Glutamatergic neuron (in vitro differentiated cells): ENCODE results near the gene NDRG3. TPM values are rescaled to one million over a fixed set of nuclear protein-coding genes. Genes with fewer than 3 reads are reported as not detected.

Experiments
- DNase-seq: peaks from one replicate; pipeline ENCODE4 v3.0.0; 2022
- H3K27ac Mint-ChIP-seq: one replicate; pipeline ENCODE4 v1.8.0; 2020; ENCODE audit warnings: mild to moderate bottlenecking, mixed read lengths, inconsistent platforms; ENCODE audit not compliant: unreplicated experiment
- H3K27me3 Mint-ChIP-seq: one replicate; pipeline ENCODE4 v1.8.0; 2020; ENCODE audit warnings: mild to moderate bottlenecking, moderate library complexity, mixed read lengths, inconsistent platforms; ENCODE audit not compliant: unreplicated experiment
- H3K36me3 Mint-ChIP-seq: one replicate; pipeline ENCODE4 v1.8.0; 2020; ENCODE audit warnings: mild to moderate bottlenecking, mixed read lengths, inconsistent platforms; ENCODE audit not compliant: unreplicated experiment
- H3K4me1 Mint-ChIP-seq: one replicate; pipeline ENCODE4 v1.8.0; 2020; ENCODE audit warnings: mild to moderate bottlenecking, low read depth, mixed read lengths, inconsistent platforms; ENCODE audit not compliant: unreplicated experiment
- H3K4me3 Mint-ChIP-seq: one replicate; pipeline ENCODE4 v1.8.0; 2020; ENCODE audit warnings: mild to moderate bottlenecking, mixed read lengths, inconsistent platforms; ENCODE audit not compliant: unreplicated experiment
- H3K9me3 Mint-ChIP-seq: one replicate; pipeline ENCODE4 v1.8.0; 2020; ENCODE audit warnings: mild to moderate bottlenecking, moderate library complexity, mixed read lengths, inconsistent platforms; ENCODE audit not compliant: unreplicated experiment
- total RNA-seq: library from RNA; stranded (reverse); fragmentation: NEBNext Ultra II Directional; extraction: Animal tissue kit (Norgen Biotek cat#: 25700); gene quantifications from one replicate; pipeline ENCODE4 v1.2.1, GENCODE V29; 2021; ENCODE audit not compliant: unreplicated experiment
- TF ChIP-seq, protein P1 (sequence below): fragments of 200-600 bp; sonication (generic); IDR thresholded peaks from one replicate; pipeline ENCODE4 v1.5.0; 2021; ENCODE audit not compliant: partially characterized antibody, unreplicated experiment

Gene NDRG3
- total RNA-seq, 1 donor from 2014 or later = 31.8 TPM

DNA sequence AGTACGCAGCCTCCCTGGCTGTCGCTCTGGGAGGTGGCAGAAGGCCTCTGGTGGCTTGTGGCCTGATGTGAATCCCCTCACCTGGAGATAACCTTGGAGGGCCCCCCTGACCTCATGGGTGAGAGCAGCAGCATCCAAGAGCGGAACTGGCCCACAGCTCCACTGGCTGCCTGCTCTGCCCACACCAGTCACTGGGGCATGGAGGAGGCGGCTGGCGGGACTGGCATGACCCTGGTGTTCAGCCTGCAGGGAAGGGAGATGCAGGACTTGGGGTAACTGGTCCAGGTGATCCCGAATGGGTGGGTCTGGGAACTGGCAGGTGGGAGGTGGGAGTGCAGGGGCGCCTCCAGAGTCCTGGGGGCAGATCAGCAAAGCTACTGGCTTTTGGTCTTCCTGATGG is 38.2 kb upstream of the NDRG3 start:
- Mint-ChIP-seq H3K4me3 (no peak overlapping the region), H3K4me1 (peaks cover 5% of the 10 kb centered on the region), H3K27me3 (peaks cover 13% of the 10 kb centered on the region), H3K27ac (no peak overlapping the region), H3K9me3 (peaks cover 10% of the 10 kb centered on the region), H3K36me3 (no peaks in the 10 kb centered on the region)
- TF ChIP-seq, protein P1, sequence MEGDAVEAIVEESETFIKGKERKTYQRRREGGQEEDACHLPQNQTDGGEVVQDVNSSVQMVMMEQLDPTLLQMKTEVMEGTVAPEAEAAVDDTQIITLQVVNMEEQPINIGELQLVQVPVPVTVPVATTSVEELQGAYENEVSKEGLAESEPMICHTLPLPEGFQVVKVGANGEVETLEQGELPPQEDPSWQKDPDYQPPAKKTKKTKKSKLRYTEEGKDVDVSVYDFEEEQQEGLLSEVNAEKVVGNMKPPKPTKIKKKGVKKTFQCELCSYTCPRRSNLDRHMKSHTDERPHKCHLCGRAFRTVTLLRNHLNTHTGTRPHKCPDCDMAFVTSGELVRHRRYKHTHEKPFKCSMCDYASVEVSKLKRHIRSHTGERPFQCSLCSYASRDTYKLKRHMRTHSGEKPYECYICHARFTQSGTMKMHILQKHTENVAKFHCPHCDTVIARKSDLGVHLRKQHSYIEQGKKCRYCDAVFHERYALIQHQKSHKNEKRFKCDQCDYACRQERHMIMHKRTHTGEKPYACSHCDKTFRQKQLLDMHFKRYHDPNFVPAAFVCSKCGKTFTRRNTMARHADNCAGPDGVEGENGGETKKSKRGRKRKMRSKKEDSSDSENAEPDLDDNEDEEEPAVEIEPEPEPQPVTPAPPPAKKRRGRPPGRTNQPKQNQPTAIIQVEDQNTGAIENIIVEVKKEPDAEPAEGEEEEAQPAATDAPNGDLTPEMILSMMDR = no peak
- no peak for DNase-seq

GRCh38 chr20:36779656-36780025 is 33.8 kb upstream of the NDRG3 start:
- no peak for DNase-seq
- TF ChIP-seq, protein P1 = no peak
- Mint-ChIP-seq H3K4me3 (no peak overlapping the region), H3K27me3 (peaks cover 16% of the 10 kb centered on the region), H3K9me3 (peaks cover 14% of the 10 kb centered on the region), H3K27ac (peak overlapping the region; percentile 62), H3K4me1 (peaks cover 25% of the 10 kb centered on the region), H3K36me3 (no peaks in the 10 kb centered on the region)

DNA sequence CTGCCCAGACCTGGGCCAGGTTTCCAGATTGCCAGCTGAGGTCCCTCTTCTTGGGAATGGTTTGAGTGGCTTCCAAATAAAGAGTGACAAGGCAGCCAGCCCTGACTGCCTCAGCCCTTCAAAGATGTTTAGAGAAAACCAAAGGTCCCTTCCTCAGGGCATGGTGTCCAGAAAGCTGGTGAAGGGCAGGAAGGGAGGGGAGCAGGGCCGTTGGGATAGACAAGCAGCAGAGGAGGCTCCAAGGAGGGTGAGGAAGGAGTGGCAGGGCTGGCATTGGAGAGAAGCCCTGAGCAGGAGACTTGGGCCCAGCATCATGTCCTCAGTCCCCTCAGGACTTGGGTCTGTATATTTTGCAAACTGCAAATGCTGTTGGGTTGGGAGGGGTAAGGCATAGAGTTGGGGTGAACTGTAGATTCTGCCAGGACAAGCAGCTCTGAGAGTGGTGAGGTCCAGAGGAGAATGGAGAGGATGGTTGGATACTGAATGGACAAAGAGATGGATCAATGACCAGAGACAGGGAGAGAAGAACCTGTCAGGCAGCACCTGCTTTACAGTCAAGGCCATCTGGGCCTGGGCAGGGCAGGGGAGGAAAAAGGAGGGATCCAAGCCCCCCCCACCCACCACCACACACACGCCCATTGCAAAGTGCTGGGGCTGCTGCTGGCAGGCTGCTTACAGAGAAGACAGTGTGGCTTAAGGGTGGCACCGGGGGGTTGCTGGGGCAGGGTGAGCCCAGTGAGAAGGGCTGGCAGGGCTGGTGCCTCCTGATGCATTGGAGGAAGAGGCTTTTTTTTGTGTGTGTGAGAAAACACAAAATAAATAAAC is 33.2 kb upstream of the NDRG3 start:
- Mint-ChIP-seq H3K9me3 (peaks cover 16% of the 10 kb centered on the region), H3K36me3 (no peaks in the 10 kb centered on the region), H3K4me3 (peak overlapping the region; percentile 39), H3K4me1 (peaks cover 25% of the 10 kb centered on the region), H3K27me3 (peaks cover 16% of the 10 kb centered on the region), H3K27ac (peak overlapping the region; percentile 62)
- TF ChIP-seq, protein P1 = no peak
- DNase-seq = no peak

DNA sequence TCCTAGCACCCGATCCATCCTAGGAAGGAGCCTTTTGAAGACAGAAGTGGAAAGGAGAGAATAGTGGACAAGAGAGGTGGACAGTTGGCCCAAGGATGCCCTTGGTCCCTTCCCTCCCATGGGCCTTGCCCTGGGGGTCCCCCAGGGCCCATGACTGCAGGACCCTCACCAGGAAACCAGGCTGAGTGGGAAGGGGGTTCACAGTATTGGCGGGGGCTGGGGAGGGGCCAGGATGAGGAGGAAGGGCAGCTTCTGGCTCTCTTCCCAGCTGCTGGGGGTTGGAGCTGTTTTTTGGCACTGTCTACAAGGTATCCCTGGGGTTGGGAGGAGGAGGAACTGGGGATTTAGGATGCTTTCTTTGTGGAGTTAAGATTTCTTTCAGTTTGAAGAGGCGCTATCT is 31.7 kb upstream of the NDRG3 start:
- no peak for DNase-seq
- H3K36me3 Mint-ChIP-seq = no peaks in the 10 kb centered on the region
- H3K4me3 Mint-ChIP-seq = peak overlapping the region; percentile 56
- H3K27me3 Mint-ChIP-seq = peaks cover 11% of the 10 kb centered on the region
- H3K27ac Mint-ChIP-seq = peak overlapping the region; percentile 56
- H3K9me3 Mint-ChIP-seq = peaks cover 14% of the 10 kb centered on the region
- TF ChIP-seq, protein P1 = no peak
- peaks cover 27% of the 10 kb centered on the region for H3K4me1 Mint-ChIP-seq

DNA sequence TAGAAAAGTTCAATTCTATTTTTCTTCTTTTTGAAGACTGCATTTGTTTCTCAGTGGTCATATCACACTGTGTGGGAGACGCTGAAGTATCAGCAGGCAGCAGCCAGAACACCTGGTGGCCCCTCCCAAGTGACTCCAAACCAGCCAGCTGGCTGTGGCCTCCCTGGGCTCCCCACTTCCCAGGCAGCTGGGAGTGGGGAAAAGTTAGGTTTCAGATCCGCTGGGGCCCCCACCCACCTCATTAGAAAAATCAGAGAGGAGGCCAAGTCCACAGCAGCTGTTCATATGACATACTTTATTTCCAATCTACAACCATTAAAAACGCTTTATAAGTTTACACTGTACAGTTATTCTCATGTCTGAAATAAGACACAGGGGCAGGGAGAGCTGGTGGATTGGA is 31.3 kb upstream of the NDRG3 start:
- H3K9me3 Mint-ChIP-seq = peaks cover 14% of the 10 kb centered on the region
- peak overlapping the region; percentile 56 for H3K4me3 Mint-ChIP-seq

More for the DNA sequence above, 31.3 kb upstream of the NDRG3 start:
- TF ChIP-seq, protein P1 = no peak
- H3K27ac Mint-ChIP-seq = peak overlapping the region; percentile 56
- H3K4me1 Mint-ChIP-seq = peaks cover 28% of the 10 kb centered on the region
- H3K27me3 Mint-ChIP-seq = peaks cover 11% of the 10 kb centered on the region
- DNase-seq = no peak
- H3K36me3 Mint-ChIP-seq = no peaks in the 10 kb centered on the region
